Measurements from ENCODE around the gene ATXN7.

The ATXN7 gene

GRCh38 chr3:63863150-63864007 lies at the start of gene ATXN7, which contains the start of gene THOC7:
Gene ATXN7, plus strand, starts transcription at chr3:63863867. Its CDS starts 48,732 bp downstream, at chr3:63912599.
Gene THOC7, minus strand, starts transcription at chr3:63863805. Its CDS starts 15 bp downstream, at chr3:63863790.
- peak; percentile 71 to 76 for DNase-seq

GRCh38 chr3:63814237-63814636 lies 49.4 kb upstream of the ATXN7 start:
- DNase-seq: no peak

- no peak for DNase-seq
Observed at GRCh38 chr3:63817225-63817624, 46.4 kb upstream of the ATXN7 start.

GRCh38 chr3:63818282-63819150 lies 45.2 kb upstream of the ATXN7 start:
- peak; percentile 60 to 64 for DNase-seq

GRCh38 chr3:63819151-63819398 lies 44.6 kb upstream of the ATXN7 start, which contains the start of gene C3orf49:
Gene C3orf49, plus strand, starts transcription at chr3:63819299. Its CDS starts 173 bp downstream, at chr3:63819472.
- DNase-seq: no peak

GRCh38 chr3:63824309-63824708 lies 39.4 kb upstream of the ATXN7 start:
- DNase-seq: no peak

GRCh38 chr3:63830526-63830925 lies 33.1 kb upstream of the ATXN7 start:
- DNase-seq: no peak

- DNase-seq: no peak
Observed at GRCh38 chr3:63832395-63832794, 31.3 kb upstream of the ATXN7 start.

GRCh38 chr3:63841704-63842103 lies 22.0 kb upstream of the ATXN7 start:
- no peak for DNase-seq

- no peak for DNase-seq
Observed at GRCh38 chr3:63842127-63842526, 21.5 kb upstream of the ATXN7 start.

- DNase-seq: no peak
Observed at GRCh38 chr3:63845215-63845614, 18.5 kb upstream of the ATXN7 start.

- DNase-seq: no peak
Observed at GRCh38 chr3:63847718-63848450, 15.8 kb upstream of the ATXN7 start.

- no peak for DNase-seq
Observed at GRCh38 chr3:63849175-63849574, 14.5 kb upstream of the ATXN7 start.

- DNase-seq: no peak
Observed at GRCh38 chr3:63851287-63851686, 12.4 kb upstream of the ATXN7 start.

- DNase-seq: no peak
Observed at GRCh38 chr3:63853106-63853505, 10.6 kb upstream of the ATXN7 start.

GRCh38 chr3:63855333-63855940 lies 8.2 kb upstream of the ATXN7 start:
- no peak for DNase-seq

- DNase-seq: no peak
Observed at GRCh38 chr3:63857311-63857710, 6.4 kb upstream of the ATXN7 start.

GRCh38 chr3:63860776-63861175 lies 2.9 kb upstream of the ATXN7 start:
- no peak for DNase-seq

- no peak for DNase-seq
Observed at GRCh38 chr3:63861306-63861705, 2.4 kb upstream of the ATXN7 start.

- DNase-seq: peak in 1 of 2 donors; percentile 3
Observed at GRCh38 chr3:63862804-63863149, 890 bp upstream of the ATXN7 start.

- DNase-seq: peak; percentile 32 to 47
Observed at GRCh38 chr3:63864008-63864964, 619 bp downstream of the ATXN7 start.

- DNase-seq: no peak
Observed at GRCh38 chr3:63864965-63865327, 1.3 kb downstream of the ATXN7 start.

Measured in CD4-positive, alpha-beta T cell treated with Interleukin-4 for 1 hour (primary cell).